NCI-H1105 (cell line): ENCODE measurements around the gene BLOC1S3.
A peak's percentile ranks its signal among the peaks of the same experiment; 100 is the strongest.

Experiments used
- DNase-seq: peaks from one replicate; lab custom pipeline; 2025; lab: John Stamatoyannopoulos, UW

BLOC1S3 gene, protein sequence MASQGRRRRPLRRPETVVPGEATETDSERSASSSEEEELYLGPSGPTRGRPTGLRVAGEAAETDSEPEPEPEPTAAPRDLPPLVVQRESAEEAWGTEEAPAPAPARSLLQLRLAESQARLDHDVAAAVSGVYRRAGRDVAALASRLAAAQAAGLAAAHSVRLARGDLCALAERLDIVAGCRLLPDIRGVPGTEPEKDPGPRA

DNA sequence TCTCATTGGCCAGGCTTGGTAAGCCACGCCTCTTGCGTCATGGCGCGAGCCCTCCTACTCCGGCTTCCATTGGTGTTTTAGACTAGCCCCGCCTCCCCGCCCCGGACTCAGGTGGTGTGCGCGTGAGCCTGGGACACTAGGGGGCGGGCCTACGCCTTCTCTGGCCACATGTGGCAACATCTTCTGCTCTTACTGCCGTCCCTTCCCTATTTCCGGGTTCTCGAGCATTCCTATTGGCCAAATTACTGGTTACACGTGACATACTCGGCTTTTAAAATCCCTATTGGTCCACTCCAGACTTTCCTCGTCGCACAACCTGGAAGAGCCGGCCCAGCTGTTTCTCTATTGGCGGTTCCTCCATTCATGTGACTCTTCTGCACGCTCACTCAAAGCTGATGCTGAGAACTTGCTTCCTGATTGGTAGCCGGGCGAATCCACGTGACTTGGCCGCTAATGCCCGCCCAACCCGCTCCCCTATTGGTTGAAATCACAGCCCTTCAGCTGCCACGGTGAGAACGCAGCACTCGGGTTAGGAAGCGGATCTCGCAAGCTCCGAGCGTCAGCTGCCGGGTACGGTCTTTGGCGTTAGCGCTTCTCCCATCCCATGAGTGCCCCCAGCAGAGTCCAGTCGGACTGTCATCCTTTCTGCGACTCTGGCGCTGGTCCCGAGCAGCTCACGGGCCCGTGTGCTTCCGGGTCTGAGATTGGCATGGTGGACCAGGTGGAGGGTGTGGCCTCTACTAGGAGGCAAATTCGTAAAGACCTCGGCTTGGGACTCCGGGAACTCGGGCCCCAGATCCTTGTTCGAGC, at the start of gene BLOC1S3:
Gene BLOC1S3, plus strand, starts transcription at position 523 of the 810 bp plus-strand sequence. CDS start 513 bp downstream, outside the sequence.
- peak; percentile 100 for DNase-seq

DNA sequence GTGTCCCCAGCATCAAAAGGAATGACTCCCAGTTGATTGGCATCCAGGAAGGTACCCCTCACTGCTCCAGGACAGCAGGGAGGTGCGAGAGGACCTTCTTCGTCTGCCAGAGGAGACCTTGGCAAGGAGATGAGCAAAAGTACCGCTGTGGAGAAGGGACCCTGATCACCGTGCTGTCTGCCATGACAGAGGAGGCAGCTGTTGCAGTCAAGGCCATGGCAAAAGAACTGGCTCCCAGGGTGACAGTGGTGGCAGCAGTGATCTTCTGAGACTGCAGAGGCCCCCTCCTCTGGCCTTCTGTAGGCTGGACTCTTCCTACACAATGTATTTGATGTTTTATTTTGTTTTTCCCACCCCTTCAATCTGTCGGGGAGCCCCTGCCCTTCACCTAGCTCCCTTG, 49.8 kb upstream of the BLOC1S3 start:
- no peak for DNase-seq

DNA sequence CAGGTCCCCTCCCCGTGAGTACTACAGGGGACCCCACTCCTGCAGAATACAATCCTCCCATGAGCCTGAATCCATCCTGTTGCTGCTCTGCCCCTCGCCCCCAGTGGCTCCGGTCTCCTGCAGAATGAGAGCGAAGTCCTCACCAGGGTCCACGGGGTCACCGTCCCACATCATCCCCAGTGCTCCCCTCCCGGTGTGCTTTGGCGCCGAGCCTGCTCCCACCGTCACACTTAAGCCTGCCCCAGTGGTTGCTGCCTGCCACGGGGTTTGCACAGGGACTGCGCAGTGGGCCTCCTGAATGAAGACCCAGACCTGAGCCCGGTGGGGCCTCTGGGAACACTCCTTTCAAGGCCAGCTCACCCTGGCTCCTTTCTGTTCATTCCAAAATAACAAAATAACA, 48.3 kb upstream of the BLOC1S3 start:
- no peak for DNase-seq

DNA sequence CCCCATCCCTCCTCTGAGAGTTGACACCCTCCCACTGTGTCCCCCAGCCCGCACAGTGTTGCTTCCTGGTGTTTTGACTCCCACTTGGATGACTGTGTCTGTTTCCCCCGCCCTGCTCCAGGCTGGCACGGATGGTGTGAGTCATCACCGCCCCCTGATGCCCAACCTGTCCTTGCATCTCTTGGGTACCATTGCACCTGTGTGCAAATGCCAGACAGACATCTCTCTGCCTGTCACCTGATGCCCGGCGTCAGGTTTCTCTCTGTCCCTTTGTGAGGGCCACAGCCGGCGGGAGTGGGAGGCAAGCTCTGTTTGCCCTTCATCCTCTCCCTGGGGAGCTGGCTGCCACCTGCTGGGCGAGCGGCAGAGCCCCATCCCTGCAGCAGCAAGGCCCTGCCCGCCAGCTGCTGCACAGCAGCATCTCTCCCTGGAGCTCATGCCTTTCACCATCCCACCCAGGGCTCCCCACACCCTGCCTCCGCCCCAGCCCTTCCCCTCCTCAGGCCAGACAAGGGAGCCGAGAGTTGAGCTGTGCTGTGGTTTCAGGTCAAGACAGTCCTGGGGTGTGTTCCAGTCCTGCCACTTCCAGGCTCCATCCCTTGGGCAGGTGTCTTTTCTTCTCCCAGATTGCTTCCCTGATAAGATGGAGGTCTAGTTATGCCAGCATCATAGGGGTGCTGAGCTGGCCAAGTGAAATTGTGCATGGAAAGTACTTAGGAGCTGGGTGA, 47.5 kb upstream of the BLOC1S3 start:
- DNase-seq, result peak; percentile 95

DNA sequence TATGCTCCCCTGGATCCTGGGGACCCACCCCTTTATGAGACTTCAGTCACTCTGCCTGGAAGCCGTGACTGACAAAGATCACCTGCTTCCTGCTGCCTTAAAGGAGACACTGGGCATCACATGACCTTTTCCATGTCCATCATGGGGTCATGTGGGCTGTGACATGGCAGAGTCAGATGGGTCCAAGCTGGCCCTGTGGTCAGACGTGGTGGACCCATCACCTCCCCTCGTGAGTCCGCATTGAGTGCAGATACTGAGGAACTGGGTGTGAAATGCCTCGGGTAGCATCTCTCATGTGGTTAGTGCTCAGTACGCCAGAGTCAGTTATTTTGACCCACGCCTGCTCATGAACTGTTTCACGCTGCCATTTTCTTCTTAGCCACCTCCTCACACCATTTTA, 44.9 kb upstream of the BLOC1S3 start:
- no peak for DNase-seq

DNA sequence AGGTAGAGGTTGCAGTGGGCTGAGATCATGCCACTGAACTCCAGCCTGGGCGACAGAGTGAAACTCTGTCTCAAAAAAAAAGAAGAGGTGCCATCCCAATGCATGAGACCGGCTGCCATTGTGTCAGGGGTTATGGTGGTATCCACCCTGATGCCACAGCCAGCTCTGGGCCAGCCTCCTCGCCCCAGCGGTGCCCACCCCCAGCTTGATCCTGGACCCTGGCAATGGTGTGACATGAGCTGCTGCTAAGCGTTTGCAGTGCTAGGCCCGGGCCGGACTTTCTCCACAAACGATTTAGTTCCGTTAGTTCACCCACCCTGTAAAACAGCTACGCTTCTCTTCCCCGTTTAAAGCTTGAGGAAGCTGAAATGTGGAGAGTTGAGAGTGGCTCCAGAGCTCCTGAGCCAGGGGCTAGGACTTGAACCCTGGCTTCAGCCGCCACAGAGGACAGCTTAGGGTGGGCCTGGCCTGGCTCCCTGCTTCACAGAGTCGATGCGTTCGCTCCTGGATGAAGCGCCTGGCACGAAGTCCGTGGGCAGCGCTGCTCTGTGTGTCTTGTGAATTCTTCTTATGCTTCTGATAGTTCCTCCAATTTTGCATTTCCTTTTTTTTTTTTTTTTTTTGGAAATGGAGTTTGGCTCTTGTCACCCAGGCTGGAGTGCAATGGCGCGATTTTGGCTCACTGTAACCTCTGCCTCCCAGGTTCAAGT, 43.3 kb upstream of the BLOC1S3 start:
- DNase-seq, result no peak

DNA sequence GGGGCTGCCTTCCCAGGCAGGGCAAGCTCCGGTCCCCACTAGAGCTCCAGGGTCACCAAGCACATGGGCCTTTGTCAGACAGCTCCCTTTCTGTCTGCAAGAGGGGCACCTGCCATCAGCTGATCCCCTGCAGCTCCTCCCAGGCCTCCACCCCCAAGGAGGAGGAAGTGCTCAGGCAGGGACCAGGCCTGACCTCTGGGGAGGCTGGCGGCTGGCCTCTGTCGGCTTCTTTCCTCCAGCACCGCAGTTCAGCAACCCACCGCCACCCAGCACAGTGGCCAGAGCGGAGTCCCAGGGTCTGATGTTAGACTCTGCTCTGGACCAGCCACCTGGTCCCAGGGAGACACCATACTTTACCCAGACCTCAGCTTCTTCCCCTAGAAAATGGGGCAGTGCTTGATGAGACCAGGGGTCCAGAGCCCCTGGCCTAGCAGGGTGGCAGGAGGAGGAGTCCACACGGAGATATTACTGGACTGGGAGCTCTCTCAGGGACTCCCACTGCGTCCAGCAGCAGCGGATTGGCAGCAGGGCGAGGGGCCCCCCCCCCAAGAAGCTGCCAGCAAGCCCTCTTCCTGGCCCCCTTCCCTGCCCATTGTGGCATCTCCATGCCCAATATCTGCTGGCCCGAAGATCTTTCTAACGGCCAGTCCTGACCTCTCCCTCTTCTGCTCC, 41.9 kb upstream of the BLOC1S3 start:
- DNase-seq, result no peak

DNA sequence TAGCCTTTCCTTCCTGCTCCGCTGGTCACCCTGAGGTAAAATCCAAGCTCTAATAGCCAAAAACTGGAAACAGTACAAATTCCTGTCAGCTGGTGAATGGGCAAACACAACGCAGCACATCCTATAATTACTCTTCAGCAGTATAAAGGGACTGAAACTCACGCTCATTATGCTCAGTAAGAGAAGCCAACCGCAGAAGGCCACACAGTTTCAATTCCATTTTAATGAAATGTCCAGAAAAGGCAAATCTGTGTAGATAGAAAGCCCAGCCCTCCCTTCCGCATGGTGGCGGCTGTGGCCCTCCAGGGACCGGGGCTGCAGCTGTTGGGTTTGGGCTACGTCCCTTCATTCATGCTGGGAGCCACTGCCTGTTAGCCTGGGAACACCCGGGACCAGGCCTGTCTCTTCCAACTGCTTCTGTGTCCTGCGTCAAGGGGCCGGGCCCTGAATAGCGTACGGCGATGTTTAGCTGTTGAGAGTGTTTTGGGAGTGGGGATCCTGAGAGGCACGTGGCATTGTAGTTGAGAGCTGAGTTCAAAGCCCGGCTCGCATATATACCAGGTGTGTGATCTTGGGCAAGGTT, 41.3 kb upstream of the BLOC1S3 start:
- DNase-seq, result no peak

DNA sequence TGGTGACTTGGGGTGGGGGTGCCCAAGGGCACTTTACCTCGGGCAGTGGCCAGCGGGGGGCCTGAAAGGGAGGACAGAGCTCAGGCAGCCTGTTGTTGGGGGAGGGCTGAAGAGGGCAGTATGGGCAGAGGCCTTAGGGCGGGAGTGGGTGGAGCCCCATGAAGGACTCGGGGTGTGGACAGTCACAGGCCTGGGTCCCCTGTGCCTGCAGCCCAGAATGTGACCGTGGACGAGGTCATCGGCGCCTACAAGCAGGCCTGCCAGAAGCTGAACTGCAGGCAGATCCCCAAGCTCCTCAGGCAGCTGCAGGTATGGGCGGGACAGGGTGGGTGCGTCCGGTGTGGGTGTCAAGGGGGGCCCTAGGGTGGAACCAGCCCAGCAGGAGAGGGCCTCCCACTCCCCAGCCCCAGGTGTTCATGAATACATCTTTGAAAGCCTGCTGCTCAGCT, 40.3 kb upstream of the BLOC1S3 start:
- no peak for DNase-seq

DNA sequence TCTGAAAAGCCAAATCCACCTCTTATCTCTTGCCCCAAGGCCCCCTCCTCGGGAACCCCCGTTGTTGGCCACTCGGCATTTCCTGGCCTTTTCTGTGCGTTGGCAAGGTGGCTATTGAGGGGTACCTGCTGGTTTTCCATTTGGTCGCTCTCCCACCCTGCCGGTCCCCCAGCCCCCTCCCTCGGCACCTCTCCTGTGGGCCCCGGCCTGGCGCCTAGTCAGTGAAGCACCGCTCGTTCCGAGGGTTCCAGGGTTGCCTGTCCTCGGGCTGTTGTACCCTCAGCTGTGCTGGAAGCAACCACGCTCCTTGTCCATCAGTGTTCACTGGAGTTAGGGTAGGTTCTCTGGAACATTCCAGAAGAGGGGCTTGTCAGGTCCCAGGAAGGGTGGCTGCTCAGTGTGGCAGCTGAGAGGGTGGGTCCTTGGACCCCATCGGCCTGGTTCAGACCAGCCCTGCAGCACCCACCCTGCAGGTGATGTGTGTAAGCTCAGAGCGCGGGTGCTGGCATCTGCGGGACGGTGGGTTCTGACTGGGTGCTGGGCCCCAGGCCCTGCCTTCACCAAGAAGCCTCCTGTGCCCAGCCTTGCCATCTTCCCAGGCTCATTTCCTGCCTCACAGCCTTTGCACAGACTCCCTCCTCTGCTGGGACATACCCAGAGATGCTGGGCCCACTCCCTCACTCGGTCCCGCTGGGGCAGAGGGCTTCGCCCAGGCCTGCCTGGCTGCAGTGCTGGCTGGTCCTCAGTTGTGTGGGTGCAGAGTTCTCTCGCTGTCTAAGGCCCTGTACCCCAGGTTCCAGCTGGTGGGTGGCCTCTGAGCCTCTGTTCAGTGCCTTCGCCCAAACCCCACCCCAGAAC, 39.1 kb upstream of the BLOC1S3 start:
- DNase-seq, result no peak

DNA sequence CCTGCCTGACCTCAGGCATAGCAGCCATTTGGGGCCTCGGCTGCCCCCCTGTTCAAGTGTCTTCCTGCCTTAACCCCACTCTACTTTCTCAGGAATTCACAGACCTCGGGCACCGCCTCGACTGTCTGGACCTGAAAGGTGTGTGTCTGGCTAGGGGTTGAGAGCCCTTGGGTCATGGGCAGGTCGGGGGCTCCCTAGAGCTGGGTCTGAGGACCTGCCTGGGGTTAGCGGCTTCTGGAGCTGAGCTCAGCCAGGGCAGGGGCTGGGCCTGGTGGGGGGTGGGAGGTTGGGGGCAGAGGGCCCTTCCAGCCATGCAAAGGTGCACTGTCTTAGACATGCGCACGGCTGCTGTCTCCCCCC, 38.5 kb upstream of the BLOC1S3 start:
- no peak for DNase-seq

DNA sequence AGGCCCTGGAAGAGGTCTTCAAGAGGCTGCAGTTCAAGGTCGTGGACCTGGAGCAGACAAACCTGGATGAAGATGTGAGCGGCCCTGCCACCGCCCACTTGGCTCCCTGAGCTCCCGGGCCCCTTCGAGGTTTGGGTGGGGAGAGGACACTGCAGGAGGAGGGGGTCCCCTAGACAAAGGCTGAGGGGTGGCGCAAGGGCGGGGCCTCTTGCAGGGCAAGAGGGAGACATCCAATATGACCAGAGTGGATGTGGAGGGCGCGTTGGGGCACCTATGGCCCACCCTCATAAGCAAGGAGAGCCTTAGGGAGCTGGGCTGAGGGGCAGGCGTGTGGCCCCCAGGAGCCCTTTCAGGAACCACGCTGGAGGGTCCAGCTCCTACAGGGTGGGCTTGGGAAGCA, 38.1 kb upstream of the BLOC1S3 start:
- no peak for DNase-seq

DNA sequence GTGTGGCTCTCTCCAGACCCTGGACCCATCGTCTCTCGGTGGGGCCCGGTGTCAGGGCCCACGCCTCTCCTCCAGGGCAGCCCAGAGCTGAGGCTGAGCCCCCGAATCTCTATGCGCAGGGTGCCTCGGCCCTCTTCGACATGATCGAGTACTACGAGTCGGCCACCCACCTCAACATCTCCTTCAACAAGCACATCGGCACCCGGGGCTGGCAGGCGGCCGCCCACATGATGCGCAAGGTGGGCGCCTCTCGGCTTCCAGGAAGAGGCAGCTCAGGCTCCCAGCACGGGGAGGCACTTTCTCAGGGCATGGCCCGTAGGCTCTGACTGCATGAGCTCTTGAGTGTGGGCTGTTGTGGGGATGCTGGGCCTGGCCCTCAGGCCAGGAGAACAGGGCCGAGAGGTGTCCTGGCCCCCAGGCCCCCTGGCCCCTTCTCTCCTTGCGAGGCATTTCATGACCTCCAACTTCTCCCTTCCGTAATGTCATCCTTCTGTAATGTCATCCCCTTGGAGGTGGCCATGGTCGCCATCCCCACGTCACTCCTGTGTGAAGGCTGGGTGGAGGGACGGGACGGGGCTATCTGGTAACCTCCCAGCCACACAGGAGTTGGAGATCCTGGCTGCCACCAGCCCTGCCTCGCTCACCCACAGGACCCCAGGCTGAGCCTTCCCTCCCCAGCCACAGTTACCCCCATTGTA, 37.2 kb upstream of the BLOC1S3 start:
- no peak for DNase-seq

DNA sequence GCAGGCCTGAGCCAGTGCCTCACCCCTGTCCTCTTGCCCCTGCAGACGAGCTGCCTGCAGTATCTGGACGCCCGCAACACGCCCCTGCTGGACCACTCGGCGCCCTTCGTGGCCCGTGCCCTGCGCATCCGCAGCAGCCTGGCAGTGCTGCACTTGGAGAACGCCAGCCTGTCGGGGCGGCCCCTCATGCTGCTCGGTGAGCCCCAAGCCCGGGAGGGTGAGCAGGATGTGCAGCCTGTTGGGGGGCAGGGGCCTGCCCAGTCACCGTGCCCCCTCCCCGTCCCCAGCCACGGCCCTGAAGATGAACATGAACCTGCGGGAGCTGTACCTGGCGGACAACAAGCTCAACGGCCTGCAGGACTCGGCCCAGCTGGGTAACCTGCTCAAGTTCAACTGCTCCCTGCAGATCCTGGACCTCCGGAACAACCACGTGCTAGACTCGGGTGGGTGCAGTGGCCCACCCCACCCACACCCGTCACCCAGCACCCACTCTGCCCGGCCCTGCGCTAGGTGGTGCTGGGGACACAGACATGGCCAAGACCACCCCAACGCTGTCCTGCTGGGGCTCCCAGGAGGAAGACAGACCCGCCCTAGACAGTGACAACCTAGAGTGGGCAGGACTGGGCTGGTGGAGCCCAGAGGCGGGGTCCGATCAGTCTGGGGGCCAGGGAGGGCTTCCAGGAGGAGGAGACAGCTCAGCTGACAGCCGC, 36.4 kb upstream of the BLOC1S3 start:
- DNase-seq, result no peak

DNA sequence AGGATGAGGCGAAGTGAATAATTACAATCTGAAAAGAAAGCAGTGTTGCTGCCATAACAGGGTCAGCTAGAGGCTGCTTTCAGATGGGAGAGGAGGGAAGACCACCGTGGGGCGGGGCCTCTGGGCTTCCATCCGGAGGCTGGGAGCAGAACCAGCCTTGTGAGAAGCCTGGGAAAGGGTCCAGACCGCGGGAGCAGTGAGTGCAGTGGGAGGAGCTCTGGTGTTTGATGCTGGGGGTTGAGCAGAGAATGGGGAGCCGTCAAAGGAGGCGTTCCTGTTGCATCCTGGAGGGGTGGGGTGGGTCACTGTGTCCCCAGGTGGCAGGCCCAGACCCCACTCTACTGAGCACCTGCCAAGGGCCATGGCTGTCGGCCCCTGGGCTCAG, 35.9 kb upstream of the BLOC1S3 start:
- DNase-seq, result no peak

DNA sequence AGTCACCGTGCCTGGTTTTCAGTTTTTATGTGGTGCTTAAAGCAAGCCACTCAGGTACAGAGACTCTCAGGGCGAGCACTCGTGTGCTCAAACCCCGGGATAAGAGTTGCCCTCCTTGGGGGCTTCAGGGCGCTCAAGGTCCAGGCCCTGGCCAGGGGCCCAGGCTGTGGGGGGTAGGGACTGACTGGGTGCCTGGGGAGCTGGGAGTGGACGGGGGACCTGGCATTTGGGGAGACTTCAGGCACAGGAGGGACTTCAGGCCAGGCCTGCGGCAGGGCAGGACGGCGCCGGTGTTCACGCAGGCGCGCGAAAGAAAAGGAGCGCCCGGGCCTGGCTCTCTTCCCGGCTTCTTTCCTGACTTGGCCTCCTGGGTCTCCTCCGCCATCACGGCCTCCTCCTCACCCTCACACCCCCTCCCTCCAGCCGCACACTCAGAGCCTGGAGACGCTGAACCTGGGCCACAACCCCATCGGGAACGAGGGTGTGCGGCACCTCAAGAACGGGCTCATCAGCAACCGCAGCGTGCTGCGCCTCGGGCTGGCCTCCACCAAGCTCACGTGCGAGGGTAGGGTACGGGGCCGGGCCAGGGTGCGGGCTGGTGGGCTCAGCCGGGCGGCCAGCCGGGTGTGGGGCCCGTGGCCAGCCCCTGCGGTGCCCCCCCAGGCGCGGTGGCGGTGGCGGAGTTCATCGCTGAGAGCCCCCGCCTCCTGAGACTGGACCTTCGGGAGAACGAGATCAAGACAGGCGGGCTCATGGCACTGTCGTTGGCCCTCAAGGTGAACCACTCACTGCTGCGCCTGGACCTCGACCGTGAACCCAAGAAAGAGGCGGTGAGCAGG, 33.9 kb upstream of the BLOC1S3 start:
- no peak for DNase-seq

DNA sequence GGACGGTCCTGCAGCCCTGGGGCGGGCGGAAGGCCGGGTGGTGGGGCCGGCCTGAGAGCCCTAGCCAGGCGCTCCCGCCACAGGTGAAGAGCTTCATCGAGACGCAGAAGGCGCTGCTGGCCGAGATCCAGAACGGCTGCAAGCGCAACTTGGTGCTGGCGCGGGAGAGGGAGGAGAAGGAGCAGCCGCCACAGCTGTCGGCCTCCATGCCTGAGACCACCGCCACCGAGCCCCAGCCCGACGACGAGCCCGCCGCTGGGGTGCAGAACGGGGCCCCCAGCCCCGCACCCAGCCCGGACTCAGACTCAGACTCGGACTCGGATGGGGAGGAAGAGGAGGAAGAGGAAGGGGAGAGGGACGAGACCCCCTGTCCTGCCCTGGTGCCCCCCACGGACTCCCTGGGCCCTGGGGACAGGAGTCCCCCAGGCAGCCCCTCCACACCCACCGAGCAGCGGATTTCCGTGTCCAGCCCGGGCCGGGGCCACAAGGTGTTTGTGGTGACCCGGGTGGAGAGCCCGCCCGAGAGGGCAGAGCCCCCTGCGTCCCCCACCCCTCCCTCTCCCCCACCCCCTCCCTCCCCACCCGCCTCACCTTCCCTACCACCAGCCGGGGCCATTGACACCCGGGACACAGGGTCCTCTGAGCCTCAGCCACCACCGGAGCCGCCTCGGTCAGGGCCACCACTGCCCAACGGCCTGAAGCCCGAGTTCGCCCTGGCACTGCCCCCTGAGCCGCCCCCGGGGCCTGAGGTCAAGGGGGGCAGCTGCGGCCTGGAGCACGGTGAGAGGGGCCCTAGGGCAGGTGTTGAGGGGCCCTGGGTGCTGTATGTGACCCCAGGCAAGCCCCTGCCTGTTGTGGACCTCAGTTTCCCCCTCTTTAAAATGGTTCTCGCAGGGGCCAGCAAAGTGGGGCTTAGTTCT, 33.1 kb upstream of the BLOC1S3 start:
- DNase-seq, result no peak
